IMR-90 (cell line): Measurements from ENCODE around the gene RIC8B. TPM values are rescaled to one million over a fixed set of nuclear protein-coding genes. Genes with fewer than 3 reads are reported as not detected.

ENCODE experiments used
- ATAC-seq: fragments of 200-7000 bp; cut with Tn5 transposase; 2 replicates; pipeline ENCODE4 v1.9.1; 2020; ENCODE audit warnings: low read depth, mild to moderate bottlenecking, moderate library complexity
- BruUV-seq: library from RNA; stranded (reverse); fragments of 400-500 nt; replicated peaks from 2 replicates; lab custom pipeline; 2021; lab: Mats Ljungman, UMichigan
- CTCF ChIA-PET: fragments of 300-600 bp; formaldehyde crosslinking; extraction: SDS; loops from one replicate; lab custom pipeline; 2021; ENCODE audit warnings: antibody characterized with exemption; lab: Yijun Ruan, JAX
- POLR2A ChIA-PET: fragments of 300-600 bp; sonication (Branson Sonifier 250); formaldehyde crosslinking; loops from one replicate; lab custom pipeline; 2022; ENCODE audit warnings: antibody characterized with exemption; ENCODE audit not compliant: unreplicated experiment; lab: Charles Lee
- DNase-seq: peaks from one replicate; pipeline ENCODE4 v3.0.0; 2013
- H2AFZ ChIP-seq: replicated peaks from 2 replicates; pipeline ENCODE3; 2013; ENCODE audit warnings: low read length, mild to moderate bottlenecking; ENCODE audit not compliant: poor library complexity
- H2AK5ac ChIP-seq: 2 replicates; pipeline ENCODE4 v1.6.1; 2013; ENCODE audit warnings: low read depth, low read length, inconsistent platforms
- H2AK9ac ChIP-seq: replicated peaks from 2 replicates; pipeline ENCODE3; 2013; ENCODE audit warnings: mild to moderate bottlenecking, low read depth, low read length, moderate library complexity; ENCODE audit not compliant: poor library complexity
- H2BK120ac ChIP-seq: 2 replicates; pipeline ENCODE4 v1.6.1; 2013; ENCODE audit warnings: low read depth, low read length, inconsistent platforms
- H2BK15ac ChIP-seq: 3 replicates; pipeline ENCODE4 v1.6.1; 2013; ENCODE audit warnings: low read depth, low read length, inconsistent platforms
- H2BK20ac ChIP-seq: 2 replicates; pipeline ENCODE4 v1.6.1; 2013; ENCODE audit warnings: low read depth, mild to moderate bottlenecking, inconsistent platforms, low read length, moderate library complexity
- H2BK5ac ChIP-seq: 2 replicates; pipeline ENCODE4 v1.6.1; 2013; ENCODE audit warnings: mild to moderate bottlenecking, low read depth, low read length, inconsistent platforms; ENCODE audit not compliant: poor library complexity, severe bottlenecking
- H3K14ac ChIP-seq: replicated peaks from 2 replicates; pipeline ENCODE4 v1.6.1; 2013; ENCODE audit warnings: low read depth, low read length, inconsistent platforms
- H3K18ac ChIP-seq: 2 replicates; pipeline ENCODE4 v1.6.1; 2013; ENCODE audit warnings: low read depth, low read length, control low read depth
- H3K23ac ChIP-seq: 2 replicates; pipeline ENCODE4 v1.6.1; 2013; ENCODE audit warnings: low read depth, low read length, inconsistent platforms
- H3K27ac ChIP-seq: 2 replicates; pipeline ENCODE4 v1.5.1; 2013; ENCODE audit warnings: mild to moderate bottlenecking, control low read depth, low read length; ENCODE audit not compliant: insufficient read depth
- H3K27me3 ChIP-seq: 2 replicates; pipeline ENCODE4 v1.6.1; 2013; ENCODE audit warnings: low read length; ENCODE audit not compliant: control insufficient read depth, insufficient read depth
- H3K36me3 ChIP-seq: 2 replicates; pipeline ENCODE4 v1.6.1; 2013; ENCODE audit warnings: low read length, mixed read lengths; ENCODE audit not compliant: control insufficient read depth, insufficient read depth
- H3K4ac ChIP-seq: 2 replicates; pipeline ENCODE4 v1.6.1; 2013; ENCODE audit warnings: low read depth, low read length, inconsistent platforms
- H3K4me1 ChIP-seq: 2 replicates; pipeline ENCODE4 v1.6.1; 2013; ENCODE audit warnings: low read length, mixed read lengths; ENCODE audit not compliant: control insufficient read depth, insufficient read depth
- H3K4me2 ChIP-seq: 2 replicates; pipeline ENCODE4 v1.6.1; 2013; ENCODE audit warnings: low read depth, mild to moderate bottlenecking, control low read depth, low read length, moderate library complexity
- H3K4me3 ChIP-seq: 2 replicates; pipeline ENCODE4 v1.5.1; 2013; ENCODE audit warnings: low read depth, mild to moderate bottlenecking, control low read depth, low read length, moderate library complexity; ENCODE audit not compliant: insufficient read depth
- H3K56ac ChIP-seq: 2 replicates; pipeline ENCODE4 v1.6.1; 2013; ENCODE audit warnings: low read length, inconsistent platforms; ENCODE audit not compliant: insufficient read depth; ENCODE audit errors: extremely low read depth
- H3K79me1 ChIP-seq, 2 experiments: 2 replicates each; pipeline ENCODE4 v1.6.1; 2013; ENCODE audit warnings: low read length in 2 of 2, inconsistent platforms in 1 of 2, low read depth in 1 of 2
- H3K9ac ChIP-seq: 2 replicates; pipeline ENCODE4 v1.6.1; 2013; ENCODE audit warnings: low read depth, low read length, control low read depth
- H3K9me1 ChIP-seq: 2 replicates; pipeline ENCODE4 v1.6.1; 2013; ENCODE audit warnings: low read length, inconsistent platforms; ENCODE audit not compliant: insufficient read depth
- H3K9me3 ChIP-seq: 2 replicates; pipeline ENCODE4 v1.6.1; 2013; ENCODE audit warnings: low read length; ENCODE audit not compliant: control insufficient read depth, insufficient read depth
- H4K20me1 ChIP-seq: 2 replicates; pipeline ENCODE4 v1.6.1; 2013; ENCODE audit warnings: low read length, inconsistent platforms; ENCODE audit not compliant: insufficient read depth
- H4K5ac ChIP-seq: 2 replicates; pipeline ENCODE4 v1.6.1; 2013; ENCODE audit warnings: mild to moderate bottlenecking, low read depth, low read length, control low read depth
- H4K8ac ChIP-seq, 2 experiments: 2 replicates each; pipeline ENCODE4 v1.6.1; 2013; ENCODE audit warnings: low read depth in 2 of 2, low read length in 2 of 2, control low read depth in 1 of 2, inconsistent platforms in 1 of 2
- H4K91ac ChIP-seq: 2 replicates; pipeline ENCODE4 v1.6.1; 2013; ENCODE audit warnings: low read depth, low read length, inconsistent platforms; ENCODE audit not compliant: insufficient read depth
- BHLHE40 ChIP-seq: fragments of 150-350 bp; IDR thresholded peaks from 2 replicates; pipeline ENCODE4 v1.6.1; 2016; ENCODE audit warnings: mild to moderate bottlenecking, low read depth, low read length
- CEBPB ChIP-seq: IDR thresholded peaks from 2 replicates; pipeline ENCODE4 v1.6.1; 2012; ENCODE audit warnings: low read depth, low read length, improper control_type of control experiment
- CHD1 ChIP-seq: IDR thresholded peaks from 2 replicates; pipeline ENCODE4 v1.6.1; 2012; ENCODE audit warnings: low read depth, low read length, improper control_type of control experiment
- FOS ChIP-seq: fragments of 150-350 bp; IDR thresholded peaks from 2 replicates; pipeline ENCODE4 v1.6.1; 2016; ENCODE audit warnings: low read depth, low read length
- MAFK ChIP-seq: IDR thresholded peaks from 2 replicates; pipeline ENCODE4 v1.6.1; 2012; ENCODE audit warnings: low read depth, low read length, improper control_type of control experiment
- MAZ ChIP-seq: IDR thresholded peaks from 2 replicates; pipeline ENCODE4 v1.6.1; 2012; ENCODE audit warnings: low read depth, mild to moderate bottlenecking, low read length, improper control_type of control experiment, moderate library complexity, borderline replicate concordance
- MXI1 ChIP-seq: IDR thresholded peaks from 2 replicates; pipeline ENCODE4 v1.6.1; 2012; ENCODE audit warnings: low read depth, mild to moderate bottlenecking, low read length, moderate library complexity, borderline replicate concordance
- NFE2L2 ChIP-seq: fragments of 150-350 bp; IDR thresholded peaks from 2 replicates; pipeline ENCODE4 v1.6.1; 2016; ENCODE audit warnings: low read depth, mild to moderate bottlenecking, low read length
- POLR2A ChIP-seq: IDR thresholded peaks from 2 replicates; pipeline ENCODE4 v1.6.1; 2012; ENCODE audit warnings: mild to moderate bottlenecking, low read depth, low read length
- RAD21 ChIP-seq: IDR thresholded peaks from 2 replicates; pipeline ENCODE4 v1.6.1; 2012; ENCODE audit warnings: low read length, improper control_type of control experiment
- RCOR1 ChIP-seq: IDR thresholded peaks from 2 replicates; pipeline ENCODE4 v1.6.1; 2012; ENCODE audit warnings: mild to moderate bottlenecking, low read length, improper control_type of control experiment; ENCODE audit not compliant: insufficient replicate concordance
- RFX5 ChIP-seq: IDR thresholded peaks from 2 replicates; pipeline ENCODE4 v1.8.0; 2012; ENCODE audit warnings: low read depth, mild to moderate bottlenecking, low read length, moderate library complexity
- SMC3 ChIP-seq: fragments of 150-350 bp; IDR thresholded peaks from 2 replicates; pipeline ENCODE4 v1.6.1; 2016; ENCODE audit warnings: low read depth, mild to moderate bottlenecking, antibody characterized with exemption, low read length, moderate library complexity
- WGBS, 2 experiments: methylation state at CpG; one replicate each; pipeline versions ENCODE4 v1.1.5 to v1.1.7; 2013; ENCODE audit warnings: missing lambda C conversion rate in 2 of 2; ENCODE audit not compliant: insufficient read length in 1 of 2; ENCODE audit errors: extremely low coverage in 2 of 2; 5-methylcytosine and 5-hydroxymethylcytosine counted together
- dilution Hi-C: fragments of 300-500 bp; cut with HindIII; formaldehyde crosslinking; loops from one replicate; pipeline ENCODE4 v1.14.3; 2018; ENCODE audit warnings: low sequenced_read_pairs; ENCODE audit not compliant: unreplicated experiment
- in situ Hi-C: fragments of 300-500 bp; cut with MboI; formaldehyde crosslinking; loops from 3 replicates; pipeline ENCODE4 v1.14.3; 2019; ENCODE audit warnings: low sequenced_read_pairs, inconsistent platforms, mixed read lengths
- intact Hi-C: fragments of 100-400 bp; cut with micrococcal nuclease; formaldehyde crosslinking; loops from 2 replicates; pipeline ENCODE4 v1.10.0; 2022
- polyA plus RNA-seq, 3 experiments: library from polyadenylated mRNA; depleted of rRNA; stranded (reverse); fragments of >200 nt; gene quantifications; 2 replicates each; pipeline ENCODE4 v1.2.3, GENCODE V29; 2012; ENCODE audit warnings: low replicate concordance in 1 of 3
- total RNA-seq: library from RNA; depleted of rRNA; stranded (reverse); fragments of >200 nt; gene quantifications from 2 replicates; pipeline ENCODE4 v1.2.3, GENCODE V29; 2012
- TF ChIP-seq, protein P1 (sequence below): conservative IDR thresholded peaks from 2 replicates; pipeline ENCODE4 v1.5.1; 2012; ENCODE audit warnings: mild to moderate bottlenecking, low read depth, low read length, improper control_type of control experiment
- TF ChIP-seq, protein P2 (sequence below): fragments of 150-350 bp; IDR thresholded peaks from 2 replicates; pipeline ENCODE4 v1.6.1; 2016; ENCODE audit warnings: low read depth, mild to moderate bottlenecking, low read length, moderate library complexity, borderline replicate concordance
- TF ChIP-seq, protein P3 (sequence below): fragments of 150-350 bp; IDR thresholded peaks from 2 replicates; pipeline ENCODE4 v1.6.1; 2017; ENCODE audit warnings: mild to moderate bottlenecking, antibody characterized with exemption, low read length, low read depth

Gene RIC8B
- total and polyA plus RNA-seq, 2 of the 4 experiments (the other 2 are of a cell fraction) = 5.5 to 19.5 TPM

DNA sequence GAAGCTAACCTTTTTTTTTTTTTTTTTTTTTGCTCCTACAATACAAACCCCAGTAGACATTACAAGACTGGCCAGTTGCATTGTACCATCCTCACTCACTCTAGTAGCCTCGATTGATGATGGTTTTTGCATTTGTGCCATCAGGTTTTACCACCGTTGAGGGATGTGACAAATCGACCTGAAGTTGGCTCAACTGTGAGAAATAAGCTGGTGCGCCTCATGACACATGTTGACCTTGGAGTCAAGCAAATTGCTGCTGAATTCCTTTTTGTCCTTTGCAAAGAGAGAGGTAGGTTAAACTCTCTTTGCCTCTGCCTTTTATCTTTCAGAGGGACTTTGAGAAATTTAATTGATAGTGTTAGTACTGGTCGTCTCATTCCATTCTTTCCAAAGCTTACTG, 76.8 kb downstream of the RIC8B start:
- intact Hi-C loops (no loop called here), dilution Hi-C loops (no loop called here), in situ Hi-C loops (no loop called here)
- H3K4ac ChIP-seq = no peak overlapping the region
- POLR2A ChIA-PET = no interaction called here
- H3K18ac ChIP-seq = no peak overlapping the region
- no peaks in the 10 kb centered on the region for H3K9me3 ChIP-seq
- no peak overlapping the region for H2BK120ac ChIP-seq
- H3K9ac ChIP-seq = no peak overlapping the region
- H2BK5ac ChIP-seq = no peak overlapping the region
- WGBS, 2 experiments = no CpG with 5 or more reads among the region's 5 CpGs
- no peaks in the 10 kb centered on the region for H3K4me1 ChIP-seq
- H3K14ac ChIP-seq = no peak overlapping the region
- CTCF ChIA-PET = no interaction called here
- peaks cover 3% of the 10 kb centered on the region; the same call in 1 of the 2 replicates for H3K36me3 ChIP-seq
- no peaks in the 10 kb centered on the region for H4K20me1 ChIP-seq
- no peak overlapping the region for H2AK9ac ChIP-seq
- H4K8ac ChIP-seq = no peak overlapping the region
- no peak overlapping the region for H2AK5ac ChIP-seq
- H4K91ac ChIP-seq = no peak overlapping the region
- no peak overlapping the region for H3K56ac ChIP-seq
- no peak overlapping the region for H3K4me3 ChIP-seq
- H3K79me1 ChIP-seq = peaks cover 0 to 7% of the 10 kb centered on the region in 2 experiments; a peak in 1 of 4 replicates
- no peak overlapping the region for H3K27ac ChIP-seq
- no peak overlapping the region for H4K5ac ChIP-seq
- no peak overlapping the region for H3K4me2 ChIP-seq
- BruUV-seq = no TSS peak
- no peak overlapping the region for H3K23ac ChIP-seq
- H3K9me1 ChIP-seq = no peaks in the 10 kb centered on the region; the same call in 1 of the 2 replicates
- H2BK15ac ChIP-seq = no peak overlapping the region
- ATAC-seq = no peak
- DNase-seq = no peak
- no peaks in the 10 kb centered on the region for H3K27me3 ChIP-seq
- TF ChIP-seq POLR2A (no peak), FOS (no peak), MAFK (no peak), CHD1 (no peak), MAZ (no peak), SMC3 (no peak), CEBPB (no peak), RFX5 (no peak), RCOR1 (no peak), BHLHE40 (no peak), NFE2L2 (no peak), MXI1 (no peak), RAD21 (no peak)
- TF ChIP-seq, protein P1, sequence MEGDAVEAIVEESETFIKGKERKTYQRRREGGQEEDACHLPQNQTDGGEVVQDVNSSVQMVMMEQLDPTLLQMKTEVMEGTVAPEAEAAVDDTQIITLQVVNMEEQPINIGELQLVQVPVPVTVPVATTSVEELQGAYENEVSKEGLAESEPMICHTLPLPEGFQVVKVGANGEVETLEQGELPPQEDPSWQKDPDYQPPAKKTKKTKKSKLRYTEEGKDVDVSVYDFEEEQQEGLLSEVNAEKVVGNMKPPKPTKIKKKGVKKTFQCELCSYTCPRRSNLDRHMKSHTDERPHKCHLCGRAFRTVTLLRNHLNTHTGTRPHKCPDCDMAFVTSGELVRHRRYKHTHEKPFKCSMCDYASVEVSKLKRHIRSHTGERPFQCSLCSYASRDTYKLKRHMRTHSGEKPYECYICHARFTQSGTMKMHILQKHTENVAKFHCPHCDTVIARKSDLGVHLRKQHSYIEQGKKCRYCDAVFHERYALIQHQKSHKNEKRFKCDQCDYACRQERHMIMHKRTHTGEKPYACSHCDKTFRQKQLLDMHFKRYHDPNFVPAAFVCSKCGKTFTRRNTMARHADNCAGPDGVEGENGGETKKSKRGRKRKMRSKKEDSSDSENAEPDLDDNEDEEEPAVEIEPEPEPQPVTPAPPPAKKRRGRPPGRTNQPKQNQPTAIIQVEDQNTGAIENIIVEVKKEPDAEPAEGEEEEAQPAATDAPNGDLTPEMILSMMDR = no peak
- TF ChIP-seq, protein P2, sequence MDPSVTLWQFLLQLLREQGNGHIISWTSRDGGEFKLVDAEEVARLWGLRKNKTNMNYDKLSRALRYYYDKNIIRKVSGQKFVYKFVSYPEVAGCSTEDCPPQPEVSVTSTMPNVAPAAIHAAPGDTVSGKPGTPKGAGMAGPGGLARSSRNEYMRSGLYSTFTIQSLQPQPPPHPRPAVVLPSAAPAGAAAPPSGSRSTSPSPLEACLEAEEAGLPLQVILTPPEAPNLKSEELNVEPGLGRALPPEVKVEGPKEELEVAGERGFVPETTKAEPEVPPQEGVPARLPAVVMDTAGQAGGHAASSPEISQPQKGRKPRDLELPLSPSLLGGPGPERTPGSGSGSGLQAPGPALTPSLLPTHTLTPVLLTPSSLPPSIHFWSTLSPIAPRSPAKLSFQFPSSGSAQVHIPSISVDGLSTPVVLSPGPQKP = no peak
- TF ChIP-seq, protein P3, sequence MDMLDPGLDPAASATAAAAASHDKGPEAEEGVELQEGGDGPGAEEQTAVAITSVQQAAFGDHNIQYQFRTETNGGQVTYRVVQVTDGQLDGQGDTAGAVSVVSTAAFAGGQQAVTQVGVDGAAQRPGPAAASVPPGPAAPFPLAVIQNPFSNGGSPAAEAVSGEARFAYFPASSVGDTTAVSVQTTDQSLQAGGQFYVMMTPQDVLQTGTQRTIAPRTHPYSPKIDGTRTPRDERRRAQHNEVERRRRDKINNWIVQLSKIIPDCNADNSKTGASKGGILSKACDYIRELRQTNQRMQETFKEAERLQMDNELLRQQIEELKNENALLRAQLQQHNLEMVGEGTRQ = no peak
- no peak overlapping the region for H2BK20ac ChIP-seq
- no peak overlapping the region for H2AFZ ChIP-seq
